BE2C (cell line): ENCODE results near the gene ZMYND8.
A peak's percentile ranks its signal among the peaks of the same experiment; 100 is the strongest.

ENCODE experiments used
- DNase-seq: peaks from one replicate; pipeline ENCODE4 v3.0.0-alpha.2; 2020
- H3K27me3 ChIP-seq: fragments of 250-450 bp; sonication (Bioruptor Pico); 2 replicates; pipeline ENCODE4 v1.5.1; 2020; ENCODE audit warnings: mild to moderate bottlenecking
- H3K36me3 ChIP-seq: fragments of 250-450 bp; sonication (Bioruptor Pico); 2 replicates; pipeline ENCODE4 v1.5.1; 2020; ENCODE audit warnings: mild to moderate bottlenecking
- H3K4me1 ChIP-seq: fragments of 250-450 bp; sonication (Bioruptor Pico); 2 replicates; pipeline ENCODE4 v1.5.1; 2020
- H3K4me3 ChIP-seq: 2 replicates; pipeline ENCODE4 v1.5.1; 2011; ENCODE audit warnings: low read depth, low read length
- H3K9me3 ChIP-seq: fragments of 250-450 bp; sonication (Bioruptor Pico); 2 replicates; pipeline ENCODE4 v1.5.1; 2020
- CTCF ChIP-seq: IDR thresholded peaks from 2 replicates; pipeline ENCODE4 v1.5.1; 2012; ENCODE audit warnings: mild to moderate bottlenecking, low read depth, low read length

The ZMYND8 gene

GRCh38 chr20:47189060-47189459 lies 167.4 kb downstream of the ZMYND8 start:
- DNase-seq, result no peak

GRCh38 chr20:47188540-47188939 lies 168.0 kb downstream of the ZMYND8 start:
- no peak for DNase-seq
- peaks cover 13% of the 10 kb centered on the region for H3K27me3 ChIP-seq
- no peaks in the 10 kb centered on the region for H3K4me1 ChIP-seq
- no peak for TF ChIP-seq CTCF
- H3K9me3 ChIP-seq, result no peaks in the 10 kb centered on the region
- H3K4me3 ChIP-seq, result no peak overlapping the region
- H3K36me3 ChIP-seq, result no peaks in the 10 kb centered on the region

More at GRCh38 chr20:47189060-47189459, 167.4 kb downstream of the ZMYND8 start:
- H3K9me3 ChIP-seq, result no peaks in the 10 kb centered on the region
- no peaks in the 10 kb centered on the region for H3K36me3 ChIP-seq
- no peaks in the 10 kb centered on the region for H3K4me1 ChIP-seq
- no peak for TF ChIP-seq CTCF
- no peak overlapping the region for H3K4me3 ChIP-seq
- peaks cover 13% of the 10 kb centered on the region for H3K27me3 ChIP-seq

- TF ChIP-seq CTCF, result no peak
- no peaks in the 10 kb centered on the region for H3K36me3 ChIP-seq
- peaks cover 13% of the 10 kb centered on the region for H3K27me3 ChIP-seq
- no peak overlapping the region for H3K4me3 ChIP-seq
- DNase-seq, result no peak
- no peaks in the 10 kb centered on the region for H3K9me3 ChIP-seq
- no peaks in the 10 kb centered on the region for H3K4me1 ChIP-seq
Measured at GRCh38 chr20:47187450-47188195, 168.9 kb downstream of the ZMYND8 start.

- Histone ChIP-seq H3K9me3 (no peaks in the 10 kb centered on the region), H3K27me3 (peaks cover 2% of the 10 kb centered on the region), H3K4me3 (no peak overlapping the region), H3K36me3 (no peaks in the 10 kb centered on the region), H3K4me1 (no peaks in the 10 kb centered on the region)
- TF ChIP-seq CTCF, result no peak
- no peak for DNase-seq
Measured at GRCh38 chr20:47183367-47183766, 173.1 kb downstream of the ZMYND8 start.

GRCh38 chr20:47181056-47181862 lies 175.2 kb downstream of the ZMYND8 start:
- Histone ChIP-seq H3K36me3 (no peaks in the 10 kb centered on the region), H3K4me3 (no peak overlapping the region), H3K27me3 (no peaks in the 10 kb centered on the region)

More at GRCh38 chr20:47181056-47181862, 175.2 kb downstream of the ZMYND8 start:
- peak; percentile 57 for DNase-seq
- TF ChIP-seq CTCF, result no peak
- Histone ChIP-seq H3K4me1 (no peaks in the 10 kb centered on the region), H3K9me3 (no peaks in the 10 kb centered on the region)
